Central memory CD8-positive, alpha-beta T cell (primary cell): Measurements from ENCODE around the gene PYGO1.
"Not testable (repeated sequence)": the region's sequence is repeated elsewhere in the genome, so short reads cannot be mapped to it uniquely, and the experiment has no call there.

Source experiments
- ATAC-seq: fragments of 150-1000 bp; cut with Tn5 transposase; replicated peaks from 2 replicates; pipeline ENCODE4 v1.10.0; 2022; ENCODE audit warnings: mild to moderate bottlenecking, moderate FRiP score, moderate number of reproducible peaks; ENCODE audit not compliant: poor library complexity, severe bottlenecking; ENCODE audit errors: extremely low read depth
- DNase-seq, 2 donors: peaks; one replicate each; pipeline ENCODE4 v3.0.0; 2021; ENCODE audit warnings: low spot score in 2 of 2
- H3K27ac Mint-ChIP-seq: one replicate; pipeline ENCODE4 v1.8.0; 2022; ENCODE audit warnings: low read depth, mild to moderate bottlenecking, moderate library complexity, mixed read lengths
- H3K27me3 Mint-ChIP-seq: one replicate; pipeline ENCODE4 v1.8.0; 2022; ENCODE audit warnings: mixed read lengths
- H3K36me3 Mint-ChIP-seq: one replicate; pipeline ENCODE4 v1.8.0; 2022; ENCODE audit warnings: mild to moderate bottlenecking, moderate library complexity, mixed read lengths; ENCODE audit not compliant: insufficient read depth
- H3K4me1 Mint-ChIP-seq: one replicate; pipeline ENCODE4 v1.8.0; 2022; ENCODE audit warnings: mixed read lengths
- H3K4me3 Mint-ChIP-seq: one replicate; pipeline ENCODE4 v1.8.0; 2022; ENCODE audit warnings: mild to moderate bottlenecking, moderate library complexity, mixed read lengths
- H3K9me3 Mint-ChIP-seq: one replicate; pipeline ENCODE4 v1.8.0; 2022; ENCODE audit warnings: mixed read lengths

PYGO1 gene

GRCh38 chr15:55515991-55516776 lies 72.0 kb downstream of the PYGO1 start:
- Mint-ChIP-seq H3K4me1 (no peaks in the 10 kb centered on the region), H3K9me3 (no peaks in the 10 kb centered on the region)
- ATAC-seq: no peak

GRCh38 chr15:55515491-55515890 lies 72.7 kb downstream of the PYGO1 start:
- peaks cover 7% of the 10 kb centered on the region for H3K27me3 Mint-ChIP-seq
- no peak for DNase-seq
- no peaks in the 10 kb centered on the region for H3K4me1 Mint-ChIP-seq
- H3K4me3 Mint-ChIP-seq: no peak overlapping the region
- H3K27ac Mint-ChIP-seq: no peak overlapping the region
- no peak for ATAC-seq
- H3K9me3 Mint-ChIP-seq: no peaks in the 10 kb centered on the region
- H3K36me3 Mint-ChIP-seq: no peaks in the 10 kb centered on the region

More at GRCh38 chr15:55515991-55516776, 72.0 kb downstream of the PYGO1 start:
- no peak overlapping the region for H3K27ac Mint-ChIP-seq
- no peaks in the 10 kb centered on the region for H3K36me3 Mint-ChIP-seq
- H3K4me3 Mint-ChIP-seq: no peak overlapping the region
- DNase-seq: no peak
- H3K27me3 Mint-ChIP-seq: peaks cover 8% of the 10 kb centered on the region

DNA sequence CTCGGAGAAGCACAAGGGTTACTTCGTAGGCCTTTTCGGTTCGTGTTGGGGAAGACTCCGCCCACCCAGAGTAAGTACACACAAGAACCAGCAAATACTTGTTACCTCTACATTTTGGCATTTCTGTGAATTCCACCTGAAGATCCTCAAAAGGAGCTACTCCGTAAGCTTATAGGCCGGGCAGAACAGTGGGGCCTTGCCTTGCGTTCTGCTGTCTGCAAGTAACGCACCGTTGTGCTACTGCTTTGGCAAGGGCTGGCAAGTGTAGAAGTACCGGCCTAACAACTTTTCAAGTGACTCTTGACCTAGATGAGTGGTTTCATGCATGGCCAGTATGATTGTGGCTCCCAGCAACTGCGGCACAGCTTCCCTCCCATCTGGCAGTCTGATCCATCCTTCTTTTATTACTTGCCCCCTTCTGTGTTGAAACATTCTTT lies 73.7 kb downstream of the PYGO1 start:
- DNase-seq (no peak), ATAC-seq (no peak)
- no peak overlapping the region for H3K27ac Mint-ChIP-seq
- H3K4me1 Mint-ChIP-seq: no peaks in the 10 kb centered on the region
- H3K27me3 Mint-ChIP-seq: peaks cover 7% of the 10 kb centered on the region
- H3K36me3 Mint-ChIP-seq: no peaks in the 10 kb centered on the region
- H3K9me3 Mint-ChIP-seq: no peaks in the 10 kb centered on the region
- H3K4me3 Mint-ChIP-seq: no peak overlapping the region

DNA sequence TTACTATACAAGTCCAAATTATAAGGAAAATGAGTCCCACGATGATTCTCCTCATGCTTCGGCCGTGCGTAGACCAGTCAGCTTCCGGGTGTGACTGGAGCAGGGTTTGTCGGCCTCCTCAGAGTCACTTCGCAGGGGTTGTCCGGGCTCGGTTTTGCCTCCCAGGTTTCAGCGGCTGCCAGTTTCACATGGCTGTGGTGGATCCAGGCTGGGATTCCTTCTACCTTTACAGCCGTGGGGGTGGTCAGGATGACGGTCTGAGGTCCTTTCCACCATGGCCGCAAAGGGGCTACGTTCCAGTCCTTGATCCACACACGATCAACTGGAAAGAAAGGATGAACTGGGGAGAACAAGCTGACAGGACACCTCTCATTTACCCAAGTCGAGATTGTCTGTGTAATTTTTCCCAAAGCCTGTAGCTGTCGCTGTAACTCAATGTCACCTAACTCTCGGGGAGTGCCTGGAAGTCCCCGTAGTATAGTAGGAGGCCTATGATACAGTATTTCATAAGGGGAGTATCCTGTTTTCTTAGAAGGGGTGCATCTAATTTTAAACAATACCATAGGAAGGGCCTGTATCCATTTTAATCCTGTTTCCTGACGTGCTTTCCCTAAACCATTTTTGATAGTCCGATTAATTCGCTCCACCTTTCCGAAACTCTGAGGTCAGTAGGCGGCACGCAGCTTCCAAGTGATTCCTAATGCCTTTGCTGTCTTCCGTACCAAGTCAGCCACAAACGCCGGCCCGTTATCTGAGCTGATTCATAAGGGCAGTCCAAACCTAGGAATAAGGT lies 74.3 kb downstream of the PYGO1 start:
- ATAC-seq, H3K4me1 Mint-ChIP-seq, H3K9me3 Mint-ChIP-seq, H3K36me3 Mint-ChIP-seq, H3K27ac Mint-ChIP-seq, H3K27me3 Mint-ChIP-seq, H3K4me3 Mint-ChIP-seq, DNase-seq: not testable (repeated sequence)

GRCh38 chr15:55513152-55513551 lies 75.0 kb downstream of the PYGO1 start:
- Mint-ChIP-seq H3K27ac (no peak overlapping the region), H3K4me1 (no peaks in the 10 kb centered on the region), H3K27me3 (peaks cover 7% of the 10 kb centered on the region), H3K4me3 (no peak overlapping the region), H3K9me3 (no peaks in the 10 kb centered on the region), H3K36me3 (no peaks in the 10 kb centered on the region)
- ATAC-seq: no peak
- no peak for DNase-seq

GRCh38 chr15:55507567-55507966 lies 80.6 kb downstream of the PYGO1 start:
- Mint-ChIP-seq H3K27me3 (peaks cover 29% of the 10 kb centered on the region), H3K27ac (no peak overlapping the region), H3K9me3 (no peaks in the 10 kb centered on the region), H3K4me1 (no peaks in the 10 kb centered on the region), H3K36me3 (no peaks in the 10 kb centered on the region), H3K4me3 (no peak overlapping the region)
- no peak for DNase-seq
- no peak for ATAC-seq

DNA sequence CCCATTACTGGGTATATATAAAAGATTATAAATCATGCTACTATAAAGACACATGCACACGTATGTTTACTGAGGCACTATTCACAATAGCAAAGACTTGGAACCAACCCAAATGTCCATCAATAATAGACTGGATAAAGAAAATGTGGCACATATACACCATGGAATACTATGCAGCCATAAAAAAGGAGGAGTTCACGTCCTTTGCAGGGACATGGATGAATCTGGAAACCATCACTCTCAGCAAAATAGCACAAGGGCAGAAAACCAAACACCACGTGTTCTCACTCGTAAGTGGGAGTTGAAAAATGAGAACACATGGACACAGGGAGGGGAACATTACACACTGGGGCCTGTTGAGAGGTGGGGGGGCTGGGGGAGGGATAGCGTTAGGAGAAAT lies 82.7 kb downstream of the PYGO1 start:
- not testable (repeated sequence) for H3K4me3 Mint-ChIP-seq, ATAC-seq, H3K9me3 Mint-ChIP-seq, DNase-seq, H3K4me1 Mint-ChIP-seq, H3K27ac Mint-ChIP-seq, H3K36me3 Mint-ChIP-seq
- peaks cover 29% of the 10 kb centered on the region for H3K27me3 Mint-ChIP-seq

- Mint-ChIP-seq H3K27me3 (peaks cover 23% of the 10 kb centered on the region), H3K27ac (no peak overlapping the region), H3K36me3 (peaks cover 3% of the 10 kb centered on the region), H3K4me1 (no peaks in the 10 kb centered on the region), H3K9me3 (no peaks in the 10 kb centered on the region), H3K4me3 (peak overlapping the region; percentile 81)
- ATAC-seq (no peak), DNase-seq (no peak)
Observed at GRCh38 chr15:55499151-55499550, 89.0 kb downstream of the PYGO1 start.

GRCh38 chr15:55498109-55498938 lies 89.8 kb downstream of the PYGO1 start:
- peak overlapping the region; percentile 44 for H3K27ac Mint-ChIP-seq
- peak; percentile 89 for ATAC-seq
- peak; percentile 41 to 55 for DNase-seq
- not testable (repeated sequence) for H3K9me3 Mint-ChIP-seq, H3K4me1 Mint-ChIP-seq, H3K36me3 Mint-ChIP-seq
- peaks cover 15% of the 10 kb centered on the region for H3K27me3 Mint-ChIP-seq
- peak overlapping the region; percentile 81 for H3K4me3 Mint-ChIP-seq

- DNase-seq (no peak), ATAC-seq (no peak)
- no peaks in the 10 kb centered on the region for H3K27me3 Mint-ChIP-seq
- no peak overlapping the region for H3K27ac Mint-ChIP-seq
- H3K4me3 Mint-ChIP-seq: no peak overlapping the region
- H3K36me3 Mint-ChIP-seq: peaks cover 3% of the 10 kb centered on the region
- no peaks in the 10 kb centered on the region for H3K9me3 Mint-ChIP-seq
- no peaks in the 10 kb centered on the region for H3K4me1 Mint-ChIP-seq
Observed at GRCh38 chr15:55496716-55497115, 91.4 kb downstream of the PYGO1 start.

DNA sequence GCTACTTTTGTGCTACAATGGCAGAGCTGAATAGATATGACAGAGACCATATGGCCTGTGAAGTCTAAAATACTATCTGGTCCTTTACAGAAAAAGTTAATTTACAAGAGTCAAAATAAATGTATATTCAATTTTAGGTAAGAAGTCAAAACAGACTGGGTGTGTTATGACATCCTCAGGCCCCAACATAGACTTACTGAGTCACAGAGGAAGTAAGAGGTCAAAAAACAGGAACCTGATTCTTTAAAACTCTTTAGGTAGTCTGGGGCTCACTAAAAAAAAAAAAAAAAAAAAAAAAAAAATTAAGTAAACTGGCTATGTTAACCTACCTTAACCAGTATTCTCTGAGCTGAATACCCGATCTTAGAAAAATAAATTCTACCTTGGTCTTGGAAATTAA lies 93.2 kb downstream of the PYGO1 start:
- no peaks in the 10 kb centered on the region for H3K4me1 Mint-ChIP-seq
- H3K36me3 Mint-ChIP-seq: peaks cover 3% of the 10 kb centered on the region
- ATAC-seq (no peak), DNase-seq (no peak)
- no peak overlapping the region for H3K27ac Mint-ChIP-seq
- no peaks in the 10 kb centered on the region for H3K27me3 Mint-ChIP-seq
- H3K9me3 Mint-ChIP-seq: no peaks in the 10 kb centered on the region
- no peak overlapping the region for H3K4me3 Mint-ChIP-seq

DNA sequence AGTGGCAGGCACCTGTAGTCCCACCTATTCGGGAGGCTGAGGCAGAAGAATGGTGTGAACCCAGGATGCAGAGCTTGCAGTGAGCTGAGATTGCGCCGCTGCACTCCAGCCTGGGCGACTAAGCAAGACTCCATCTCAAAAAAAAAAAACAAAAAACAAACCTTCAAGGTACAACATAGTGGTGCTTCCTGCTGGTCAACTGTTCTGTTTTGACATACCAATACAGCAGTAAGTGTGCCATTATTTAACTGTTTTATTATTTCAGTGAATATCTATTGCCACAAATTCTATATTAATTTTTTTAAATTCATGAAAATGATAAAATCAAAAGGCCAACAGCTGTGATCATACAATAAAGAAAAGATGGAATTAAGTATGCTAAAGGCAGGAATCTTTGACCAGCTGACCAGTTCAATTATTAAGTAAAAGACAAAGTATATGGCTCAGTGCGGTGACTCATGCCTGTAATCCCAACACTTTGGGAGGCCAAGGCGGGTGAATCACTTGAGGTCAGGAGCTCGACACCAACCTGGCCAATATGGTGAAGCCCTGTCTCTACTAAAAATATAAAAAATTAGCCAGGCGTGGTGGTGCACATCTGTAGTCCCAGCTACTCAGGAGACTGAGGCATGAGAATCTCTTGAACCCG lies 99.1 kb downstream of the PYGO1 start:
- H3K27me3 Mint-ChIP-seq, ATAC-seq, H3K9me3 Mint-ChIP-seq, H3K4me1 Mint-ChIP-seq, H3K4me3 Mint-ChIP-seq, DNase-seq, H3K27ac Mint-ChIP-seq, H3K36me3 Mint-ChIP-seq: not testable (repeated sequence)
